GM12892 (cell line): ENCODE measurements around the gene TSPAN15.

Source experiments
- DNase-seq: peaks from one replicate; pipeline ENCODE4 v3.0.0; 2011; ENCODE audit not compliant: insufficient read length
- FAIRE-seq: peaks from 2 replicates; lab custom pipeline; 2011; peaks lifted over from hg19 to GRCh38; lab: Jason Lieb, UNC
- POLR2A ChIP-seq: IDR thresholded peaks from 2 replicates; pipeline ENCODE4 v1.6.1; 2011; ENCODE audit warnings: low read depth, low read length, control low read depth
- POLR2AphosphoS5 ChIP-seq: IDR thresholded peaks from 2 replicates; pipeline ENCODE4 v1.6.1; 2011; ENCODE audit warnings: low read depth, low read length, control low read depth
- TAF1 ChIP-seq: IDR thresholded peaks from 2 replicates; pipeline ENCODE4 v1.6.1; 2011; ENCODE audit warnings: low read depth, mild to moderate bottlenecking, control low read depth, low read length, borderline replicate concordance

TSPAN15 gene

GRCh38 chr10:69451784-69452251 is 553 bp downstream of the TSPAN15 start:
- no peak for TF ChIP-seq TAF1
- no peak for TF ChIP-seq POLR2AphosphoS5
- no peak for TF ChIP-seq POLR2A
- FAIRE-seq (no peak), DNase-seq (no peak)

DNA sequence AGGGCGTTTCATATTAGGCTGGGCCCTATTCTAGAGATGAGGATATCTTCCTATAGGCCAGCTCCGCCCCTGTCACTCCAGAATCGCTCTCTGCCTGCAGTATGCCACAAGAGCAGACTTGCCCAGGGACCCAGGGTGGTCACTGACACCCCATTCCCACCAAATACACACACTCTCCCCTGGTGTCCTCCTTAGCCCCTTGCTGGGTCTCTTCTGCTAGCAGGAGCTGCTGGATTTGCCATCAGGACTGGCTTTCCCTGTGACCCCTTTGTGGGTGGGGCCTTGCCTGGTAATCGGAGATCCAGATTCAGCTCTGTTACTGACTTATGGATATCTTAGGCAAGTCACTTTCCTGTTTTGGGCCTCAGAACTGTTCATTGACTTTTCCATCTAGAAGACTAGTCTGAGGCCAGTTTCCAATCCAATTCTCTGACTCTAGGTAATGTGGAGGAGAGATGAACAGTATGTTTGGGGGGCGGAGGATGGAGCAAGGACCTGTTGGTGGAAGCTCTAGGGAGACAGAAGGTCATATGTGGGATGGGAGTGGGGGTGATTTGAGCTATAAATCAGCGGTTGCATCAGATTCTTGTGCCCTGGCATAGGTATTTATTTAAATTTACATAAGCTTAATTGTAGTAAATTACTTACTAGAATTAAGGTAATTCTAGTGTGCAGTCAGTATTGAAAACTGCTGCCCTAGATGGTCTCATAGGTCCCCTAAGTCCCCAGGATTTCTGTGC is 1.6 kb downstream of the TSPAN15 start:
- DNase-seq (no peak), FAIRE-seq (no peak)
- no peak for TF ChIP-seq POLR2AphosphoS5
- no peak for TF ChIP-seq POLR2A
- no peak for TF ChIP-seq TAF1

- DNase-seq (no peak), FAIRE-seq (no peak)
- TF ChIP-seq POLR2A: no peak
- no peak for TF ChIP-seq TAF1
- TF ChIP-seq POLR2AphosphoS5: no peak
Observed at GRCh38 chr10:69453795-69454194, 2.5 kb downstream of the TSPAN15 start.

- DNase-seq: no peak
- no peak for FAIRE-seq
- TF ChIP-seq POLR2A (no peak), TAF1 (no peak), POLR2AphosphoS5 (no peak)
Observed at GRCh38 chr10:69455006-69455763, 3.9 kb downstream of the TSPAN15 start.

DNA sequence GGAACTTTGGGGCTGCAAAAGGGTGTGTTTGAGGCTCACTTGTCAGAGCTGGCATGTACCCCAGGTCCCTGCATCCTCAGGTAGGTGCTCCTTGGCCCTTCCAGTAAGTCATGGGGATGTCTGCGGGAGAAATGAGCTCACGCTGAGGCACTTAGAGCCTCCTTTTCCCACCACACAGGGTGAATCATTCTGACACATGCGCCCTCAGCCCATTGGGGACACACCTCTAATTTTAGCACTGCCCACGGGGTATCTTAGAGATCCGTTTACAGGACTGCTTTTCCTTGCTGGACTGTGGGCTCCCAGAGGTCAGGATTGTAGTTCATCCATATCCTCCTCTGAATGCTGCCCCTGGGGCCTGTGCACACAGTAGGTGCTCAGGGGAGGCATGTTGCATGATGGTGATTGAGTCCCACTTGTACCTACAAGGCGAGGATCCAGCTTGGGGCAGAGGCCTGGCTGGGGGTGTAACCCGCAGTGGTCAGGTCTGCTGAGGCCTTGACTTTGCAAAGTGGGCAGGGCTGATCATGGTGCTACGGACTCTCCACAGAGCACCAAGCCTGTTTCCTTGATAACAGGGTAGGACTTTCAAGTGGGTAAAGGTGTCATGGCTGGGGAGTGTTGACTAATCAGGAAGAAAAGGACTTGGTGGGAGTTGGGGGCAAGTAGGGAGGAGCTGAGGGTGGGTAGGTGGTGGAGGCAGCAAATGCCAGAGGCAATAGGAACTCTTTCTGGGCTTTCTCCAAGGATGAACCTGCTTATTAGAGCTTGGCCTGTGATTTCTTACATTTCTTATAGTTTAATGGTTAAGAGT is 5.8 kb downstream of the TSPAN15 start:
- no peak for DNase-seq
- TF ChIP-seq TAF1 (no peak), POLR2AphosphoS5 (no peak), POLR2A (no peak)
- no peak for FAIRE-seq

GRCh38 chr10:69457771-69458237 is 6.5 kb downstream of the TSPAN15 start:
- DNase-seq (no peak), FAIRE-seq (no peak)
- no peak for TF ChIP-seq POLR2A
- no peak for TF ChIP-seq TAF1
- no peak for TF ChIP-seq POLR2AphosphoS5

DNA sequence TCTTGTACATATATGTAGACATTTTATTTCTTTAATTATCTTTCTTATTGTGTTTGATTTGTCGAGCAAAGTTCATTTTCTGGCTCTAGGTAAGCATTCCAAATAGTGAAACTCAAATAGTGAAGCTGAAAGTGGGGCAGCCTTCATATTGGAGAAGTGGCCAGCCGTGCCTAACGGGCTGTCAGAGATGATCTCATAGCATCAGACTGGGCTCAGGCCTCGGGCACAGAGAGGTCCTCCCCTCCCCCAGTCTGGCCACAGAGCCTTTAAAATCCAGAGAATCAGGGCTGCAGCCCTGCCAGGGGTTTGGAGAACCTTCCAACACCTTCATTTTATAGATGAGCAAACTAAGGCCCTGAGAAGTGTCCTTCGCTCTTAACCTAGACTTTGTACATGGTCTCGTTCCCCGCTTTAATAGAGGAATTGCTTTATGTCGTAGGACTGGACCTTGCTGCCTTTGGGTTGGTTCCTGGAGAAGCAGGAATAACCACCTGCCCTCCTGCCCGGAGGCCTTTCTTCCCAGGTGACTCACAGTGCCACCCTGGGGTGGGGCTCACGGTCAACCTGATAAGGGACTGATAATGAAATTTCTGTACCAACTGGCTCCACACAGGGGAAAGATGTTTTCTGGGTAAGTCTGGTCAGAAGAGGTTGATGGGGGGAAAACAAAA is 7.3 kb downstream of the TSPAN15 start:
- no peak for FAIRE-seq
- TF ChIP-seq POLR2A (no peak), TAF1 (no peak), POLR2AphosphoS5 (no peak)
- no peak for DNase-seq

- DNase-seq (no peak), FAIRE-seq (no peak)
- no peak for TF ChIP-seq POLR2AphosphoS5
Observed at GRCh38 chr10:69459101-69459790, 8.0 kb downstream of the TSPAN15 start.

DNA sequence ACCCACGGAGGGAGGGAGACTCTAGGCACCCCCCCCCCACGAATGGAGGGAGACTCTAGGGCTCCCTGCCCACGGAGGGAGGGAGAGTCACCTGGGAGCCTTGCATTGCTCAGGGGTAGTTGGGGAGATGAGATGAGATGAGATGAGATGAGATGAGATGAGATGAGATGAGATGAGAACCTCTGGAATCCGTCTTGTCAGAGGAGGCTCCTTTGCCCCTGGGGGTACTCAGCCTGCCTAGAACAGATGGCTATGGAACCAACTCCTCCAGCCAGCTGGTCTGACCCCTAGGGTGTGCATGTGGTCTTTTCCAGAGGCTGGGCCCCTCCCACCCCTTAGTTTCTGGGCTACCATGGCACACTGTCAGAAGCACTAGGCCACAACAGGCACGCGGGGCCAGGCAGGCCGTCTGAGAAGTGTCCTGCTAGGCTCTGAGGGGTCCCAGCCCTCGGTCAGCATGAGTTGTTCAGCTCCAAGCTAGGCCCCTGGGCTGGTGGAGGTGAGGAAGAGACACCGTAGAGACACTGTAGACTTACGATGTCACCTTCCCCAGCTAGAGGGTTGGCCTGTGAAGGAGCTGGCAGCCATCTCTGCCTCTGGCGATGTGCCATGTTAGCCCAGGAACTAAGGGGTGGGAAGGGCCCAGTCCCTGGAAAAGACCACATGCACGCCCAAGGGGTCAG is 8.8 kb downstream of the TSPAN15 start:
- TF ChIP-seq POLR2A: no peak
- no peak for TF ChIP-seq POLR2AphosphoS5
- no peak for TF ChIP-seq TAF1
- DNase-seq (no peak), FAIRE-seq (no peak)

GRCh38 chr10:69460576-69461242 is 9.4 kb downstream of the TSPAN15 start:
- no peak for TF ChIP-seq POLR2A
- no peak for TF ChIP-seq TAF1
- TF ChIP-seq POLR2AphosphoS5: no peak
- no peak for DNase-seq
- FAIRE-seq: no peak
